SK-N-SH treated with all-trans-retinoic acid at 6 μM for 48 hours (cell line): ENCODE data around the gene NUP214.

ENCODE experiments used
- ATAC-seq: fragments of 200-7000 bp; cut with Tn5 transposase; 3 replicates; pipeline ENCODE4 v1.9.1; 2020; ENCODE audit warnings: mild to moderate bottlenecking, moderate library complexity
- ARNTL ChIP-seq: fragments of 450-650 bp; formaldehyde crosslinking; IDR thresholded peaks from 2 replicates; pipeline ENCODE4 v1.5.0; 2020; ENCODE audit warnings: low read depth, mild to moderate bottlenecking, moderate library complexity, borderline replicate concordance
- BACH2 ChIP-seq: fragments of 250-450 bp; sonication (Bioruptor Pico); IDR thresholded peaks from 2 replicates; pipeline ENCODE4 v1.9.0; 2021; ENCODE audit warnings: mild to moderate bottlenecking, borderline replicate concordance
- CREB5 ChIP-seq: fragments of 250-450 bp; sonication (Bioruptor Pico); IDR thresholded peaks from 2 replicates; pipeline ENCODE4 v1.5.1; 2020; ENCODE audit warnings: low read depth, mild to moderate bottlenecking, moderate library complexity
- CSDC2 ChIP-seq: fragments of 250-450 bp; sonication (Bioruptor Pico); IDR thresholded peaks from 2 replicates; pipeline ENCODE4 v1.5.0; 2020; ENCODE audit warnings: mild to moderate bottlenecking, moderate library complexity
- CSRNP3 ChIP-seq: fragments of 250-450 bp; sonication (Bioruptor Pico); IDR thresholded peaks from 2 replicates; pipeline ENCODE4 v1.5.1; 2021; ENCODE audit warnings: mild to moderate bottlenecking, moderate library complexity
- ESRRG ChIP-seq: fragments of 250-450 bp; sonication (Bioruptor Pico); IDR thresholded peaks from 2 replicates; pipeline ENCODE4 v1.6.1; 2021; ENCODE audit warnings: mild to moderate bottlenecking
- GLIS3 ChIP-seq: fragments of 250-450 bp; sonication (Bioruptor Pico); IDR thresholded peaks from 2 replicates; pipeline ENCODE4 v1.5.0; 2020; ENCODE audit warnings: mild to moderate bottlenecking, moderate library complexity
- ISL1 ChIP-seq: fragments of 250-450 bp; sonication (Bioruptor Pico); IDR thresholded peaks from 2 replicates; pipeline ENCODE4 v2.1.2; 2022; ENCODE audit warnings: mild to moderate bottlenecking, moderate library complexity
- OSR1 ChIP-seq: fragments of 250-450 bp; sonication (Bioruptor Pico); IDR thresholded peaks from 2 replicates; pipeline ENCODE4 v1.8.0; 2022; ENCODE audit warnings: moderate library complexity, mild to moderate bottlenecking, inconsistent platforms
- POU6F1 ChIP-seq: fragments of 250-450 bp; sonication (Bioruptor Pico); IDR thresholded peaks from 2 replicates; pipeline ENCODE4 v1.8.0; 2021; ENCODE audit warnings: low read depth, mild to moderate bottlenecking, moderate library complexity, borderline replicate concordance
- PPARA ChIP-seq: fragments of 250-450 bp; sonication (Bioruptor Pico); IDR thresholded peaks from 2 replicates; pipeline ENCODE4 v1.5.0; 2020; ENCODE audit warnings: mild to moderate bottlenecking, borderline replicate concordance
- RARB ChIP-seq: fragments of 250-450 bp; sonication (Bioruptor Pico); IDR thresholded peaks from 2 replicates; pipeline ENCODE4 v1.8.0; 2021; ENCODE audit warnings: mild to moderate bottlenecking, moderate library complexity
- SNAI2 ChIP-seq: fragments of 250-450 bp; sonication (Bioruptor Pico); IDR thresholded peaks from 2 replicates; pipeline ENCODE4 v1.5.0; 2020; ENCODE audit warnings: mild to moderate bottlenecking, moderate library complexity
- TOX ChIP-seq: fragments of 250-450 bp; sonication (Bioruptor Pico); IDR thresholded peaks from 2 replicates; pipeline ENCODE4 v1.8.0; 2021; ENCODE audit warnings: mild to moderate bottlenecking, moderate library complexity, borderline replicate concordance
- ZC3H10 ChIP-seq: fragments of 250-450 bp; sonication (Bioruptor Pico); IDR thresholded peaks from 2 replicates; pipeline ENCODE4 v1.5.1; 2021; ENCODE audit warnings: mild to moderate bottlenecking, moderate library complexity
- ZFP3 ChIP-seq: fragments of 250-450 bp; sonication (Bioruptor Pico); IDR thresholded peaks from 2 replicates; pipeline ENCODE4 v1.5.0; 2020; ENCODE audit warnings: mild to moderate bottlenecking, moderate library complexity
- ZFP30 ChIP-seq: fragments of 450-650 bp; formaldehyde crosslinking; IDR thresholded peaks from 2 replicates; pipeline ENCODE4 v1.5.0; 2022; ENCODE audit warnings: mild to moderate bottlenecking, moderate library complexity
- ZNF565 ChIP-seq: fragments of 450-650 bp; formaldehyde crosslinking; conservative IDR thresholded peaks from 2 replicates; pipeline ENCODE4 v1.5.0; 2020; ENCODE audit warnings: low read depth, mild to moderate bottlenecking, moderate library complexity
- ZNF70 ChIP-seq: fragments of 450-650 bp; formaldehyde crosslinking; IDR thresholded peaks from 2 replicates; pipeline ENCODE4 v1.5.0; 2020; ENCODE audit warnings: mild to moderate bottlenecking, moderate library complexity
- TF ChIP-seq, protein P1 (sequence below): fragments of 250-450 bp; sonication (Bioruptor Pico); IDR thresholded peaks from 2 replicates; pipeline ENCODE4 v1.8.0; 2020; ENCODE audit warnings: mild to moderate bottlenecking, moderate library complexity, borderline replicate concordance
- TF ChIP-seq, protein P2 (sequence below): fragments of 250-450 bp; sonication (Bioruptor Pico); IDR thresholded peaks from 2 replicates; pipeline ENCODE4 v1.5.0; 2020; ENCODE audit warnings: mild to moderate bottlenecking, moderate library complexity

The NUP214 gene

DNA sequence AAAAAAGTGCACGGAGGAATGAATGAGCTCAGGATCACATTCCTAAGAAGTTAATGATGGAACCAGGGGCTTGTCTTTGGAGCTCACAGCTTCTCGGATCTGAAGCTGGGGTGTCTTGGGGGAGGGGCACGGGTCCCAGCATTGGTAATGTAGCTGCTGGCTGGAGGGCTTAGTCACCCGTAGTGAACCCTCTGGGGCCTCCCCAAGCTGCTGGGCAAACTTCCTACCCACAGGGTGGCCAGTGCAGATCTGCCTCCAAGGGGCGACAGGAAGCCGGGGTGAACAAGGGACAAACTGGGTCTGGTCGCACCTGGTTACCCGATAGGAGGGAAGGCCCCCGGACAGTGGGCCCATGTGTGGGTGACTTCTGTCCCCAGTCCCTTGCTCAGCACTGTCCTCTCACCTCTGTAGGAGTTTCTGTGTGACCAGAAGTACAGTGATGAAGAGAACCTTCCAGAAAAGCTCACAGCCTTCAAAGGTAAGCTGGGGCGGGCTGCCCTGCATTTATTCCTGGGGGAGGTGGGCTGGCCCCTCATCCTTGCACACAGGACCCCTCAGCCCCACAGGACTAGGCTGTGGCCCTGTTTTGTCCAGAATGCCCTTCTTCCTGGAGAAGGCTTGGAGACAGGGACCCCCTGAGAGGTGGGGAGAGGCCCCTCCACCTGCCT is 14.1 kb upstream of the NUP214 start:
- no peak for ATAC-seq
- TF ChIP-seq OSR1 (CRISPR knock-in tag) (no peak), BACH2 (CRISPR knock-in tag) (no peak), ZFP30 (CRISPR knock-in tag) (no peak), ZFP3 (CRISPR knock-in tag) (no peak), ZC3H10 (no peak), CSRNP3 (CRISPR knock-in tag) (no peak), CSDC2 (CRISPR knock-in tag) (no peak), ISL1 (CRISPR knock-in tag) (no peak), SNAI2 (CRISPR knock-in tag) (no peak), ZNF70 (CRISPR knock-in tag) (no peak), POU6F1 (CRISPR knock-in tag) (no peak), RARB (CRISPR knock-in tag) (no peak), TOX (CRISPR knock-in tag) (no peak)
- TF ChIP-seq, protein P1, sequence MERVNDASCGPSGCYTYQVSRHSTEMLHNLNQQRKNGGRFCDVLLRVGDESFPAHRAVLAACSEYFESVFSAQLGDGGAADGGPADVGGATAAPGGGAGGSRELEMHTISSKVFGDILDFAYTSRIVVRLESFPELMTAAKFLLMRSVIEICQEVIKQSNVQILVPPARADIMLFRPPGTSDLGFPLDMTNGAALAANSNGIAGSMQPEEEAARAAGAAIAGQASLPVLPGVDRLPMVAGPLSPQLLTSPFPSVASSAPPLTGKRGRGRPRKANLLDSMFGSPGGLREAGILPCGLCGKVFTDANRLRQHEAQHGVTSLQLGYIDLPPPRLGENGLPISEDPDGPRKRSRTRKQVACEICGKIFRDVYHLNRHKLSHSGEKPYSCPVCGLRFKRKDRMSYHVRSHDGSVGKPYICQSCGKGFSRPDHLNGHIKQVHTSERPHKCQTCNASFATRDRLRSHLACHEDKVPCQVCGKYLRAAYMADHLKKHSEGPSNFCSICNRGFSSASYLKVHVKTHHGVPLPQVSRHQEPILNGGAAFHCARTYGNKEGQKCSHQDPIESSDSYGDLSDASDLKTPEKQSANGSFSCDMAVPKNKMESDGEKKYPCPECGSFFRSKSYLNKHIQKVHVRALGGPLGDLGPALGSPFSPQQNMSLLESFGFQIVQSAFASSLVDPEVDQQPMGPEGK = no peak

- TF ChIP-seq ARNTL (CRISPR knock-in tag) = no peak
- no peak for TF ChIP-seq POU6F1 (CRISPR knock-in tag)
- TF ChIP-seq RARB (CRISPR knock-in tag) = no peak
- TF ChIP-seq ESRRG (CRISPR knock-in tag) = no peak
- TF ChIP-seq ZNF565 (CRISPR knock-in tag) = no peak
- no peak for TF ChIP-seq ZFP30 (CRISPR knock-in tag)
- TF ChIP-seq GLIS3 (CRISPR knock-in tag) = no peak
- TF ChIP-seq, protein P2, sequence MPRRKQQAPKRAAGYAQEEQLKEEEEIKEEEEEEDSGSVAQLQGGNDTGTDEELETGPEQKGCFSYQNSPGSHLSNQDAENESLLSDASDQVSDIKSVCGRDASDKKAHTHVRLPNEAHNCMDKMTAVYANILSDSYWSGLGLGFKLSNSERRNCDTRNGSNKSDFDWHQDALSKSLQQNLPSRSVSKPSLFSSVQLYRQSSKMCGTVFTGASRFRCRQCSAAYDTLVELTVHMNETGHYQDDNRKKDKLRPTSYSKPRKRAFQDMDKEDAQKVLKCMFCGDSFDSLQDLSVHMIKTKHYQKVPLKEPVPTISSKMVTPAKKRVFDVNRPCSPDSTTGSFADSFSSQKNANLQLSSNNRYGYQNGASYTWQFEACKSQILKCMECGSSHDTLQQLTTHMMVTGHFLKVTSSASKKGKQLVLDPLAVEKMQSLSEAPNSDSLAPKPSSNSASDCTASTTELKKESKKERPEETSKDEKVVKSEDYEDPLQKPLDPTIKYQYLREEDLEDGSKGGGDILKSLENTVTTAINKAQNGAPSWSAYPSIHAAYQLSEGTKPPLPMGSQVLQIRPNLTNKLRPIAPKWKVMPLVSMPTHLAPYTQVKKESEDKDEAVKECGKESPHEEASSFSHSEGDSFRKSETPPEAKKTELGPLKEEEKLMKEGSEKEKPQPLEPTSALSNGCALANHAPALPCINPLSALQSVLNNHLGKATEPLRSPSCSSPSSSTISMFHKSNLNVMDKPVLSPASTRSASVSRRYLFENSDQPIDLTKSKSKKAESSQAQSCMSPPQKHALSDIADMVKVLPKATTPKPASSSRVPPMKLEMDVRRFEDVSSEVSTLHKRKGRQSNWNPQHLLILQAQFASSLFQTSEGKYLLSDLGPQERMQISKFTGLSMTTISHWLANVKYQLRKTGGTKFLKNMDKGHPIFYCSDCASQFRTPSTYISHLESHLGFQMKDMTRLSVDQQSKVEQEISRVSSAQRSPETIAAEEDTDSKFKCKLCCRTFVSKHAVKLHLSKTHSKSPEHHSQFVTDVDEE (CRISPR knock-in tag) = no peak
- no peak for TF ChIP-seq TOX (CRISPR knock-in tag)
- no peak for TF ChIP-seq BACH2 (CRISPR knock-in tag)
- TF ChIP-seq PPARA = no peak
- no peak for TF ChIP-seq ZC3H10
- TF ChIP-seq CREB5 = no peak
- TF ChIP-seq, all 23 proteins: peak for 0
- ATAC-seq = no peak
Measured at GRCh38 chr9:131111854-131112311, 13.5 kb upstream of the NUP214 start.
